H9 (cell line): Measurements from ENCODE around the gene TAF5L. TPM values are rescaled to one million over a fixed set of nuclear protein-coding genes. Genes with fewer than 3 reads are reported as not detected.

ENCODE experiments used
- DNase-seq: peaks from one replicate; pipeline ENCODE4 v3.0.0-alpha.2; 2017
- H2AFZ ChIP-seq: one replicate; pipeline ENCODE4 v1.6.1; 2013; ENCODE audit warnings: mild to moderate bottlenecking, low read length, control low read depth, moderate library complexity
- H2AK5ac ChIP-seq: 2 replicates; pipeline ENCODE4 v1.6.1; 2013; ENCODE audit warnings: low read length, control low read depth, mixed read lengths; ENCODE audit not compliant: insufficient read length
- H2BK120ac ChIP-seq: one replicate; pipeline ENCODE4 v1.6.1; 2013; ENCODE audit warnings: low read depth, mild to moderate bottlenecking, low read length, control low read depth, inconsistent platforms; ENCODE audit not compliant: poor library complexity, severe bottlenecking
- H2BK12ac ChIP-seq: 2 replicates; pipeline ENCODE4 v1.6.1; 2013; ENCODE audit warnings: low read length, control low read depth, mixed read lengths, low read depth; ENCODE audit not compliant: insufficient read length
- H2BK15ac ChIP-seq: 2 replicates; pipeline ENCODE4 v1.6.1; 2013; ENCODE audit warnings: low read depth, low read length, control low read depth
- H2BK20ac ChIP-seq: one replicate; pipeline ENCODE4 v1.6.1; 2013; ENCODE audit warnings: low read depth, mild to moderate bottlenecking, low read length, control low read depth, inconsistent platforms; ENCODE audit not compliant: poor library complexity, severe bottlenecking
- H2BK5ac ChIP-seq: 2 replicates; pipeline ENCODE4 v1.6.1; 2013; ENCODE audit warnings: low read length, control low read depth, mixed read lengths; ENCODE audit not compliant: insufficient read length
- H3K14ac ChIP-seq: 2 replicates; pipeline ENCODE4 v1.6.1; 2013; ENCODE audit warnings: low read length, control low read depth; ENCODE audit not compliant: insufficient read depth
- H3K18ac ChIP-seq: 2 replicates; pipeline ENCODE4 v1.6.1; 2013; ENCODE audit warnings: low read depth, mild to moderate bottlenecking, mixed read lengths, low read length, control low read depth; ENCODE audit not compliant: insufficient read length
- H3K23ac ChIP-seq: 2 replicates; pipeline ENCODE4 v1.6.1; 2013; ENCODE audit warnings: low read length, control low read depth, mixed read lengths, low read depth; ENCODE audit not compliant: insufficient read length
- H3K23me2 ChIP-seq: 2 replicates; pipeline ENCODE4 v1.6.1; 2013; ENCODE audit warnings: low read depth, mild to moderate bottlenecking, mixed read lengths, low read length, control low read depth; ENCODE audit not compliant: insufficient read length, poor library complexity, severe bottlenecking
- H3K27ac ChIP-seq: 2 replicates; pipeline ENCODE4 v1.5.1; 2013; ENCODE audit warnings: low read length, control low read depth, mixed read lengths, low read depth; ENCODE audit not compliant: insufficient read length
- H3K27me3 ChIP-seq: 2 replicates; pipeline ENCODE4 v1.6.1; 2013; ENCODE audit warnings: low read length, control low read depth, inconsistent platforms; ENCODE audit not compliant: insufficient read depth
- H3K4ac ChIP-seq: 2 replicates; pipeline ENCODE4 v1.6.1; 2013; ENCODE audit warnings: low read depth, mild to moderate bottlenecking, control low read depth, inconsistent platforms, low read length, moderate library complexity
- H3K4me1 ChIP-seq: 2 replicates; pipeline ENCODE4 v1.6.1; 2013; ENCODE audit warnings: low read length, control low read depth, inconsistent platforms; ENCODE audit not compliant: insufficient read depth
- H3K4me2 ChIP-seq: 2 replicates; pipeline ENCODE4 v1.6.1; 2013; ENCODE audit warnings: low read length, control low read depth, mixed read lengths; ENCODE audit not compliant: insufficient read length, insufficient read depth
- H3K56ac ChIP-seq: 2 replicates; pipeline ENCODE4 v1.6.1; 2013; ENCODE audit warnings: low read depth, mild to moderate bottlenecking, mixed read lengths, low read length, control low read depth; ENCODE audit not compliant: insufficient read length
- H3K79me1 ChIP-seq: 2 replicates; pipeline ENCODE4 v1.6.1; 2013; ENCODE audit warnings: low read depth, mild to moderate bottlenecking, moderate library complexity, low read length, control low read depth, inconsistent platforms; ENCODE audit not compliant: insufficient read depth, poor library complexity, severe bottlenecking
- H3K79me2 ChIP-seq: 2 replicates; pipeline ENCODE4 v1.6.1; 2013; ENCODE audit warnings: low read length, control low read depth, inconsistent platforms; ENCODE audit not compliant: insufficient read depth
- H3K9ac ChIP-seq: 2 replicates; pipeline ENCODE4 v1.6.1; 2013; ENCODE audit warnings: low read length, control low read depth, mixed read lengths; ENCODE audit not compliant: insufficient read length; ENCODE audit errors: extremely low read depth
- H3K9me3 ChIP-seq: one replicate; pipeline ENCODE4 v1.6.1; 2013; ENCODE audit warnings: low read depth, low read length, inconsistent platforms; ENCODE audit not compliant: control insufficient read depth
- H3T11ph ChIP-seq: one replicate; pipeline ENCODE4 v1.6.1; 2013; ENCODE audit warnings: mild to moderate bottlenecking, low read length, control low read depth, inconsistent platforms
- H4K20me1 ChIP-seq: one replicate; pipeline ENCODE4 v1.6.1; 2013; ENCODE audit not compliant: control insufficient read depth, insufficient read length, insufficient read depth
- H4K5ac ChIP-seq: 2 replicates; pipeline ENCODE4 v1.6.1; 2013; ENCODE audit warnings: low read depth, mild to moderate bottlenecking, mixed read lengths, low read length, control low read depth; ENCODE audit not compliant: insufficient read length
- H4K8ac ChIP-seq: replicated peaks from 2 replicates; pipeline ENCODE4 v1.6.1; 2013; ENCODE audit warnings: low read length, control low read depth, mixed read lengths, low read depth; ENCODE audit not compliant: insufficient read length
- H4K91ac ChIP-seq: 2 replicates; pipeline ENCODE4 v1.6.1; 2013; ENCODE audit warnings: low read depth, mild to moderate bottlenecking, moderate library complexity, mixed read lengths, low read length, control low read depth; ENCODE audit not compliant: insufficient read length
- H3K27ac Mint-ChIP-seq, 3 experiments: 2 replicates in 2 of 3; 3 replicates in 1 of 3; pipeline ENCODE4 v1.8.0; 2020 to 2021; ENCODE audit warnings: mixed read lengths in 3 of 3, mild to moderate bottlenecking in 1 of 3, moderate library complexity in 1 of 3
- H3K27me3 Mint-ChIP-seq: 2 replicates; pipeline ENCODE4 v1.8.0; 2021; ENCODE audit warnings: low read depth, mild to moderate bottlenecking, moderate library complexity, mixed read lengths
- H3K36me3 Mint-ChIP-seq, 3 experiments: 2 replicates in 2 of 3; 3 replicates in 1 of 3; pipeline ENCODE4 v1.8.0; 2020 to 2021; ENCODE audit warnings: low read depth in 3 of 3, mixed read lengths in 3 of 3; ENCODE audit not compliant: insufficient read depth in 1 of 3
- H3K4me1 Mint-ChIP-seq, 2 experiments: 2 replicates each; pipeline ENCODE4 v1.8.0; 2020; ENCODE audit warnings: mixed read lengths in 2 of 2
- H3K4me3 Mint-ChIP-seq, 2 experiments: 2 replicates in 1 of 2; 3 replicates in 1 of 2; pipeline ENCODE4 v1.8.0; 2020 to 2021; ENCODE audit warnings: mild to moderate bottlenecking in 2 of 2, mixed read lengths in 2 of 2, moderate library complexity in 1 of 2
- H3K9me3 Mint-ChIP-seq, 2 experiments: 2 replicates in 1 of 2; 3 replicates in 1 of 2; pipeline ENCODE4 v1.8.0; 2020; ENCODE audit warnings: mild to moderate bottlenecking in 2 of 2, mixed read lengths in 2 of 2, moderate library complexity in 1 of 2
- WGBS: extraction: QIAGEN DNeasy Blood & Tissue Kit; methylation state at CpG from one replicate; pipeline ENCODE4 v1.1.7; 2013; ENCODE audit warnings: missing lambda C conversion rate, low lambda C conversion rate, mixed read lengths; ENCODE audit not compliant: insufficient read length; ENCODE audit errors: extremely low coverage; 5-methylcytosine and 5-hydroxymethylcytosine counted together
- total RNA-seq: library from RNA; stranded (reverse); gene quantifications from 2 replicates; pipeline ENCODE4 v1.2.1, GENCODE V29; 2021
- TF ChIP-seq, protein P1 (sequence below): fragments of 200-600 bp; sonication (generic); conservative IDR thresholded peaks from 3 replicates; pipeline ENCODE4 v1.8.0; 2021; ENCODE audit warnings: antibody characterized with exemption, mild to moderate bottlenecking

Gene TAF5L
- total RNA-seq, 1 experiment from 2014 or later: 30.3 TPM

DNA sequence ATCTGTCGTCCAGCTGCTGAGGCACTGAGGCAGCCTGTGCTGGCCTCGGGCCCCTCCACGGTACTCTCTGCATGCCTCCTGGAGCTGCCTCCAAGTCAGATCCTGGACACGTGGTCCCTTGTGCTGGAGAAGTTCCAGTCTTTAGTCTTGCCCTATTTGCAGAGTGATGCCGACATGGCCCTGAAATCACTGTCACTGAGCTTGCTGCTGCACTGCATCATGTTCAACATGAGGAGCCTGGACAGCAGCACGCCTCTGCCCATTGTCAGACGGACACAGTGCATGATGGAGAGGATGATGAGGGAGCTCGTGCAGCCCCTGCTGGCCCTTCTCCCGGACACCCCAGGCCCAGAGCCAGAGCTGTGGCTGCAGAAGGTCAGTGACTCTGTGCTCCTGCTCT lies 10.1 kb upstream of the TAF5L start:
- H3K9ac ChIP-seq: no peak overlapping the region
- H3K9me3 ChIP-seq: no peaks in the 10 kb centered on the region
- no peaks in the 10 kb centered on the region for H3K4me1 ChIP-seq
- peaks cover 5% of the 10 kb centered on the region for H3K79me1 ChIP-seq
- no peak overlapping the region for H2BK12ac ChIP-seq
- no CpG with 5 or more reads among the region's 9 CpGs for WGBS
- no peak overlapping the region for H3K27ac ChIP-seq
- no peak overlapping the region for H3K4me2 ChIP-seq
- H2BK5ac ChIP-seq: no peak overlapping the region
- H3K56ac ChIP-seq: no peak overlapping the region
- H4K5ac ChIP-seq: no peak overlapping the region
- H2BK15ac ChIP-seq: no peak overlapping the region
- no peak overlapping the region for H2BK20ac ChIP-seq
- peaks cover 9% of the 10 kb centered on the region; the same call in 1 of the 2 replicates for H3K79me2 ChIP-seq
- no peak overlapping the region for H3K14ac ChIP-seq
- H3K27me3 Mint-ChIP-seq: no peaks in the 10 kb centered on the region
- no peaks in the 10 kb centered on the region for H3K4me1 Mint-ChIP-seq
- H3K4ac ChIP-seq: no peak overlapping the region
- H4K8ac ChIP-seq: no peak overlapping the region
- peaks cover 42 to 81% (median 59%) of the 10 kb centered on the region in 3 experiments for H3K36me3 Mint-ChIP-seq
- no peak overlapping the region for H3K23ac ChIP-seq
- peaks cover 2% of the 10 kb centered on the region for H4K20me1 ChIP-seq
- no peak overlapping the region for H3K4me3 Mint-ChIP-seq
- H2AFZ ChIP-seq: no peak overlapping the region
- no peak overlapping the region for H3K18ac ChIP-seq
- H4K91ac ChIP-seq: no peak overlapping the region
- DNase-seq: no peak
- no peak overlapping the region for H2BK120ac ChIP-seq
- TF ChIP-seq, protein P1, sequence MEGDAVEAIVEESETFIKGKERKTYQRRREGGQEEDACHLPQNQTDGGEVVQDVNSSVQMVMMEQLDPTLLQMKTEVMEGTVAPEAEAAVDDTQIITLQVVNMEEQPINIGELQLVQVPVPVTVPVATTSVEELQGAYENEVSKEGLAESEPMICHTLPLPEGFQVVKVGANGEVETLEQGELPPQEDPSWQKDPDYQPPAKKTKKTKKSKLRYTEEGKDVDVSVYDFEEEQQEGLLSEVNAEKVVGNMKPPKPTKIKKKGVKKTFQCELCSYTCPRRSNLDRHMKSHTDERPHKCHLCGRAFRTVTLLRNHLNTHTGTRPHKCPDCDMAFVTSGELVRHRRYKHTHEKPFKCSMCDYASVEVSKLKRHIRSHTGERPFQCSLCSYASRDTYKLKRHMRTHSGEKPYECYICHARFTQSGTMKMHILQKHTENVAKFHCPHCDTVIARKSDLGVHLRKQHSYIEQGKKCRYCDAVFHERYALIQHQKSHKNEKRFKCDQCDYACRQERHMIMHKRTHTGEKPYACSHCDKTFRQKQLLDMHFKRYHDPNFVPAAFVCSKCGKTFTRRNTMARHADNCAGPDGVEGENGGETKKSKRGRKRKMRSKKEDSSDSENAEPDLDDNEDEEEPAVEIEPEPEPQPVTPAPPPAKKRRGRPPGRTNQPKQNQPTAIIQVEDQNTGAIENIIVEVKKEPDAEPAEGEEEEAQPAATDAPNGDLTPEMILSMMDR: no peak
- no peaks in the 10 kb centered on the region for H3K27me3 ChIP-seq
- H3K23me2 ChIP-seq: no peaks in the 10 kb centered on the region
- no peak overlapping the region for H3T11ph ChIP-seq
- no peak overlapping the region for H2AK5ac ChIP-seq
- no peaks in the 10 kb centered on the region for H3K9me3 Mint-ChIP-seq
- no peak overlapping the region for H3K27ac Mint-ChIP-seq
